Measurements from ENCODE around the gene KRTAP5-3. TPM values are rescaled to one million over a fixed set of nuclear protein-coding genes. Genes with fewer than 3 reads are reported as not detected.

KRTAP5-3 gene
- total and polyA plus RNA-seq, 9 of the 15 experiments (the other 6 are each of a cell fraction or from before 2014, with no cell fraction given): not detected

DNA sequence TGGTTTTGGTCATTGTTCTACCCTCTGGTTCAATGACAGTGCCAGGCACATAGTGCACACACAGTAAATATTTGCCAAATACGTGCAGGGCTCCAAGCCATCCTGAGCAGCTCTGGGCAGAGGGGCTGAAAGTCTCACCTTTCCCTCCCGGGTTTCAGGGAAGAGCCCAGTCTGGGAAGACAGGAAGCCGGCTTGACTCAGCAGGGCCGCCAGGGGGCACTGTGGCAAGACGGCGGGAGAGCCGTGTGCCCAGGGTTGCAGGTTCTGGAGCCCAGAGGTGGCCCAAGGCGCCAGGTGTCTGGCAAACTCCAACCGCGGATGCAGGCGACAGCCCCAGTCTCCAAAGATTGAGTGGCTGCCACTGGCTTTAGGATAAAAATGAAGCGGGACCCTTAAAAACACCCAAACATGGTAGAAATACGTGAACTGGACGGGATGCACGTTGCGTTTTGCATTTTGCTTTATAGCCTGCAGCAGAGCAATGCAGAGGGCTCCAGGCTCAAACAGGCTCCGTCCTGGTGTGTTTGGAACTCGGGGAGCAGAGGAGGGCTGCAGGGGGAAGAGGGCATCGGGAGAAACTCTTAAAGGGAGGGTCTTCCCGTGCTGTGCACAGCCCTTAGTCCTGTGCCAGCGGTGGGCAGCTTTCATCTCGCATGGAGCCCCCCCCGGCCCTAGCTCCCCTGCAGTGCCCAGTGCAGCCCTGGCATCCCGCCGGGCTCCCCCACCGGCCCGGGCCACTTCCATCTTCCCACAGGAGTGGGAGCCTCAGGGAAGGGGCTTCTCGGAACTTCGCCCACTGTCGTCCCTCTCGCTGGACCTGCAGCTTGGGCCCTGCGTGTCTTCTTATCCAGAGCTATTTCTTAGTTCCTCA, 32.0 kb upstream of the KRTAP5-3 start (continued):
- TF ChIP-seq, protein P1, sequence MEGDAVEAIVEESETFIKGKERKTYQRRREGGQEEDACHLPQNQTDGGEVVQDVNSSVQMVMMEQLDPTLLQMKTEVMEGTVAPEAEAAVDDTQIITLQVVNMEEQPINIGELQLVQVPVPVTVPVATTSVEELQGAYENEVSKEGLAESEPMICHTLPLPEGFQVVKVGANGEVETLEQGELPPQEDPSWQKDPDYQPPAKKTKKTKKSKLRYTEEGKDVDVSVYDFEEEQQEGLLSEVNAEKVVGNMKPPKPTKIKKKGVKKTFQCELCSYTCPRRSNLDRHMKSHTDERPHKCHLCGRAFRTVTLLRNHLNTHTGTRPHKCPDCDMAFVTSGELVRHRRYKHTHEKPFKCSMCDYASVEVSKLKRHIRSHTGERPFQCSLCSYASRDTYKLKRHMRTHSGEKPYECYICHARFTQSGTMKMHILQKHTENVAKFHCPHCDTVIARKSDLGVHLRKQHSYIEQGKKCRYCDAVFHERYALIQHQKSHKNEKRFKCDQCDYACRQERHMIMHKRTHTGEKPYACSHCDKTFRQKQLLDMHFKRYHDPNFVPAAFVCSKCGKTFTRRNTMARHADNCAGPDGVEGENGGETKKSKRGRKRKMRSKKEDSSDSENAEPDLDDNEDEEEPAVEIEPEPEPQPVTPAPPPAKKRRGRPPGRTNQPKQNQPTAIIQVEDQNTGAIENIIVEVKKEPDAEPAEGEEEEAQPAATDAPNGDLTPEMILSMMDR (IDR thresholded peaks at IDR 0.05 in 2 of 3, conservative IDR thresholded peaks at IDR 0.05 in 1 of 3; ENCODE audit: insufficient read depth in 2 of 3, low read depth in 1 of 3, low read length in 3 of 3): peak; percentile 65 to 88 (median 69)
- TF ChIP-seq ZNF124 (CRISPR knock-in tag; IDR thresholded peaks at IDR 0.05): no peak
- 0 out of 2 replicates have a peak, but pooled peaks have one; percentile 34 for TF ChIP-seq RB1 (IDR thresholded peaks at IDR 0.05; ENCODE audit: low read depth)
- TF ChIP-seq LEF1 (IDR thresholded peaks at IDR 0.05): no peak
- no peak for TF ChIP-seq ZBED1 (IDR thresholded peaks at IDR 0.05)
- no peak for TF ChIP-seq ZNF174 (CRISPR knock-in tag; IDR thresholded peaks at IDR 0.05)
- TF ChIP-seq SMC3 (conservative IDR thresholded peaks at IDR 0.05; ENCODE audit: insufficient read depth, low read depth, low read length): 0 out of 2 replicates have a peak, but pooled peaks have one; percentile 9
- TF ChIP-seq ELK1 (CRISPR knock-in tag; IDR thresholded peaks at IDR 0.05): no peak
- TF ChIP-seq, protein P2, sequence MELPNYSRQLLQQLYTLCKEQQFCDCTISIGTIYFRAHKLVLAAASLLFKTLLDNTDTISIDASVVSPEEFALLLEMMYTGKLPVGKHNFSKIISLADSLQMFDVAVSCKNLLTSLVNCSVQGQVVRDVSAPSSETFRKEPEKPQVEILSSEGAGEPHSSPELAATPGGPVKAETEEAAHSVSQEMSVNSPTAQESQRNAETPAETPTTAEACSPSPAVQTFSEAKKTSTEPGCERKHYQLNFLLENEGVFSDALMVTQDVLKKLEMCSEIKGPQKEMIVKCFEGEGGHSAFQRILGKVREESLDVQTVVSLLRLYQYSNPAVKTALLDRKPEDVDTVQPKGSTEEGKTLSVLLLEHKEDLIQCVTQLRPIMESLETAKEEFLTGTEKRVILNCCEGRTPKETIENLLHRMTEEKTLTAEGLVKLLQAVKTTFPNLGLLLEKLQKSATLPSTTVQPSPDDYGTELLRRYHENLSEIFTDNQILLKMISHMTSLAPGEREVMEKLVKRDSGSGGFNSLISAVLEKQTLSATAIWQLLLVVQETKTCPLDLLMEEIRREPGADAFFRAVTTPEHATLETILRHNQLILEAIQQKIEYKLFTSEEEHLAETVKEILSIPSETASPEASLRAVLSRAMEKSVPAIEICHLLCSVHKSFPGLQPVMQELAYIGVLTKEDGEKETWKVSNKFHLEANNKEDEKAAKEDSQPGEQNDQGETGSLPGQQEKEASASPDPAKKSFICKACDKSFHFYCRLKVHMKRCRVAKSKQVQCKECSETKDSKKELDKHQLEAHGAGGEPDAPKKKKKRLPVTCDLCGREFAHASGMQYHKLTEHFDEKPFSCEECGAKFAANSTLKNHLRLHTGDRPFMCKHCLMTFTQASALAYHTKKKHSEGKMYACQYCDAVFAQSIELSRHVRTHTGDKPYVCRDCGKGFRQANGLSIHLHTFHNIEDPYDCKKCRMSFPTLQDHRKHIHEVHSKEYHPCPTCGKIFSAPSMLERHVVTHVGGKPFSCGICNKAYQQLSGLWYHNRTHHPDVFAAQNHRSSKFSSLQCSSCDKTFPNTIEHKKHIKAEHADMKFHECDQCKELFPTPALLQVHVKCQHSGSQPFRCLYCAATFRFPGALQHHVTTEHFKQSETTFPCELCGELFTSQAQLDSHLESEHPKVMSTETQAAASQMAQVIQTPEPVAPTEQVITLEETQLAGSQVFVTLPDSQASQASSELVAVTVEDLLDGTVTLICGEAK (IDR thresholded peaks at IDR 0.05): no peak
- TF ChIP-seq, protein P2 (CRISPR knock-in tag; IDR thresholded peaks at IDR 0.05): no peak
- TF ChIP-seq ZBTB12 (CRISPR knock-in tag; IDR thresholded peaks at IDR 0.05): no peak
- TF ChIP-seq, protein P3, sequence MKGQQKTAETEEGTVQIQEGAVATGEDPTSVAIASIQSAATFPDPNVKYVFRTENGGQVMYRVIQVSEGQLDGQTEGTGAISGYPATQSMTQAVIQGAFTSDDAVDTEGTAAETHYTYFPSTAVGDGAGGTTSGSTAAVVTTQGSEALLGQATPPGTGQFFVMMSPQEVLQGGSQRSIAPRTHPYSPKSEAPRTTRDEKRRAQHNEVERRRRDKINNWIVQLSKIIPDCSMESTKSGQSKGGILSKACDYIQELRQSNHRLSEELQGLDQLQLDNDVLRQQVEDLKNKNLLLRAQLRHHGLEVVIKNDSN (CRISPR knock-in tag; IDR thresholded peaks at IDR 0.05): no peak
- no peak for TF ChIP-seq EP400 (IDR thresholded peaks at IDR 0.05)

Measured in K562 (cell line).